NB4 (cell line): ENCODE data around the gene MMRN2.

ENCODE experiments used
- CTCF ChIP-seq: IDR thresholded peaks from one replicate; pipeline ENCODE4 v1.5.1; 2012; ENCODE audit warnings: low read depth, low read length
- POLR2A ChIP-seq: IDR thresholded peaks from 2 replicates; pipeline ENCODE4 v1.6.1; 2011; ENCODE audit warnings: mild to moderate bottlenecking; ENCODE audit not compliant: insufficient read length; ENCODE audit errors: extremely low read depth

- TF ChIP-seq CTCF (no peak), POLR2A (no peak)
These were observed 11.0 kb upstream of the MMRN2 start, which contains the start of gene ADIRF for GRCh38 chr10:86968271-86968993.
